DND-41 (cell line): ENCODE results near the gene GAPT.

Experiments
- CTCF ChIP-seq: IDR thresholded peaks from 2 replicates; pipeline ENCODE4 v1.5.1; 2012; ENCODE audit warnings: borderline replicate concordance, low read length, moderate library complexity, mild to moderate bottlenecking; ENCODE audit not compliant: poor library complexity, severe bottlenecking; ENCODE audit errors: extremely low read depth
- EZH2 ChIP-seq: IDR thresholded peaks from 3 replicates; pipeline ENCODE4 v1.6.1; 2012; ENCODE audit warnings: borderline replicate concordance, low read depth, mild to moderate bottlenecking, moderate library complexity, low read length, inconsistent platforms; ENCODE audit not compliant: severe bottlenecking

GRCh38 chr5:58469896-58470295 is 21.3 kb upstream of the GAPT start:
- TF ChIP-seq CTCF (no peak), EZH2 (no peak)
